Caco-2 (cell line): ENCODE data around the gene SUMO3. TPM values are rescaled to one million over a fixed set of nuclear protein-coding genes. Genes with fewer than 3 reads are reported as not detected.

Experiments
- BruUV-seq: library from RNA; stranded (reverse); fragments of 400-500 nt; replicated peaks from 2 replicates; lab custom pipeline; 2021; lab: Mats Ljungman, UMichigan
- CTCF ChIA-PET: fragments of 300-600 bp; sonication (Branson Sonifier 250); formaldehyde crosslinking; loops from one replicate; lab custom pipeline; 2022; ENCODE audit warnings: antibody characterized with exemption; lab: Charles Lee
- POLR2A ChIA-PET: fragments of 300-600 bp; sonication (Branson Sonifier 250); formaldehyde crosslinking; loops from one replicate; lab custom pipeline; 2022; ENCODE audit warnings: antibody characterized with exemption; lab: Charles Lee
- DNase-seq, 2 experiments: peaks; one replicate each; pipeline versions ENCODE4 v3.0.0 to v3.0.0-alpha.2; 2020 to 2022
- H3K27me3 ChIP-seq: replicated peaks from 2 replicates; pipeline ENCODE4 v1.6.0; 2011; ENCODE audit warnings: low read length; ENCODE audit not compliant: control insufficient read depth, insufficient read depth
- H3K36me3 ChIP-seq: 2 replicates; pipeline ENCODE4 v1.5.1; 2011; ENCODE audit warnings: low read length; ENCODE audit not compliant: control insufficient read depth, insufficient read depth
- H3K4me1 ChIP-seq: fragments of 250-450 bp; sonication (Bioruptor Pico); 2 replicates; pipeline ENCODE4 v1.5.1; 2020; ENCODE audit warnings: mild to moderate bottlenecking
- H3K4me3 ChIP-seq: 2 replicates; pipeline ENCODE4 v1.5.1; 2011; ENCODE audit warnings: low read depth, mild to moderate bottlenecking, control low read depth, low read length
- H3K9me3 ChIP-seq: fragments of 250-450 bp; sonication (Bioruptor Pico); 2 replicates; pipeline ENCODE4 v1.5.1; 2020; ENCODE audit warnings: mild to moderate bottlenecking, moderate library complexity
- H3K27ac Mint-ChIP-seq: one replicate; pipeline ENCODE4 v1.8.0; 2022; ENCODE audit warnings: mixed read lengths; ENCODE audit not compliant: unreplicated experiment
- H3K27me3 Mint-ChIP-seq: one replicate; pipeline ENCODE4 v1.8.0; 2022; ENCODE audit warnings: mixed read lengths; ENCODE audit not compliant: insufficient read depth, unreplicated experiment
- H3K36me3 Mint-ChIP-seq: one replicate; pipeline ENCODE4 v1.8.0; 2022; ENCODE audit warnings: mild to moderate bottlenecking, mixed read lengths; ENCODE audit not compliant: insufficient read depth, unreplicated experiment
- H3K4me1 Mint-ChIP-seq: one replicate; pipeline ENCODE4 v1.8.0; 2022; ENCODE audit warnings: low read depth, mixed read lengths; ENCODE audit not compliant: unreplicated experiment
- H3K4me3 Mint-ChIP-seq: one replicate; pipeline ENCODE4 v1.8.0; 2022; ENCODE audit warnings: mild to moderate bottlenecking, moderate library complexity, mixed read lengths; ENCODE audit not compliant: unreplicated experiment
- H3K9me3 Mint-ChIP-seq: one replicate; pipeline ENCODE4 v1.8.0; 2022; ENCODE audit warnings: mixed read lengths; ENCODE audit not compliant: unreplicated experiment
- intact Hi-C: fragments of 100-400 bp; cut with micrococcal nuclease; formaldehyde crosslinking; loops from one replicate; pipeline ENCODE4 v1.10.0; 2022; ENCODE audit not compliant: unreplicated experiment
- total RNA-seq: library from RNA; stranded (reverse); gene quantifications from 2 replicates; pipeline ENCODE4 v1.2.3, GENCODE V29; 2022
- TF ChIP-seq, protein P1 (sequence below), 2 experiments: fragments of 200-600 bp in 1 of 2; IDR thresholded peaks; 1 replicate in 1 of 2; 2 replicates in 1 of 2; pipeline versions ENCODE4 v1.5.1 to v1.8.0; 2011 to 2022; ENCODE audit warnings: antibody characterized with exemption in 1 of 2, control low read depth in 1 of 2, inconsistent platforms in 1 of 2, low read depth in 1 of 2, low read length in 1 of 2, mild to moderate bottlenecking in 1 of 2, moderate library complexity in 1 of 2; ENCODE audit not compliant: insufficient read depth in 1 of 2, severe bottlenecking in 1 of 2, unreplicated experiment in 1 of 2

SUMO3 gene
- total RNA-seq, 1 experiment from 2014 or later = 118 TPM

DNA sequence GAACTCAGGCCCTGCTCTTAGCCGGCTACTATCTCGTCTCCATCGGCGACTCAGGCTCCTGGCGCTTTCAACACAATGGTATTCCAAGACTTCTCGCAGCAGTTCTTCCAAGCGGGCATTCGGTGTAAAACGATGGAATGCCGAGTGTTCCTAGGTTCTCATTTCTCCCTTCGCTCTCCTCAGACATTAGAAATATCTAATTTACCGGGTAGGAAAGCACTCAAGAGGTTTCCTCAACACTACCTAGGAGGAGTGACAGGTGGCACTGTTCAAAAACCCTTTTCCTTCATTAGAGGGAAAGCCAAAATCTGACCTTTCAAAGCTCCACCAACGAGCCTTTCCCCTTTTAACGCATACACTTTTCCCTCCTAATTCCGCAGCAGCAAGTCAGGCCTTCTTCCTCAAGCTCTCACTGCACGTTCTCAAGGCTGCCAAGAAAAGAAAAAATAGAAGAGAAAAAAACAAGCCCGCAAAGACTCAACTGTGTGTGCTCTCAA is 16.8 kb downstream of the SUMO3 start:
- DNase-seq = peak in 1 of 2 experiments; percentile 34
- H3K4me1 Mint-ChIP-seq = peaks cover 14% of the 10 kb centered on the region
- no peaks in the 10 kb centered on the region for H3K27me3 Mint-ChIP-seq
- H3K4me1 ChIP-seq = peaks cover 22% of the 10 kb centered on the region
- H3K9me3 ChIP-seq = no peaks in the 10 kb centered on the region
- H3K27ac Mint-ChIP-seq = peak overlapping the region; percentile 77
- no peaks in the 10 kb centered on the region for H3K27me3 ChIP-seq
- ChIA-PET CTCF (interaction anchor here (0.5 to 1.6 kb wide), 8 partner anchors 8 to 1331 kb away, joined by 3 to 13 read pairs (median 3); partner anchors contain the start of gene PTTG1IP), POLR2A (interaction anchor here (1.0 to 4.5 kb wide), 4 partner anchors 17 to 462 kb away, joined by 3 to 24 read pairs (median 9); partner anchors contain the start of genes CFAP410, PTTG1IP and SUMO3)
- H3K9me3 Mint-ChIP-seq = no peaks in the 10 kb centered on the region
- BruUV-seq = no TSS peak
- H3K4me3 Mint-ChIP-seq = peak overlapping the region; percentile 84
- TF ChIP-seq, protein P1, sequence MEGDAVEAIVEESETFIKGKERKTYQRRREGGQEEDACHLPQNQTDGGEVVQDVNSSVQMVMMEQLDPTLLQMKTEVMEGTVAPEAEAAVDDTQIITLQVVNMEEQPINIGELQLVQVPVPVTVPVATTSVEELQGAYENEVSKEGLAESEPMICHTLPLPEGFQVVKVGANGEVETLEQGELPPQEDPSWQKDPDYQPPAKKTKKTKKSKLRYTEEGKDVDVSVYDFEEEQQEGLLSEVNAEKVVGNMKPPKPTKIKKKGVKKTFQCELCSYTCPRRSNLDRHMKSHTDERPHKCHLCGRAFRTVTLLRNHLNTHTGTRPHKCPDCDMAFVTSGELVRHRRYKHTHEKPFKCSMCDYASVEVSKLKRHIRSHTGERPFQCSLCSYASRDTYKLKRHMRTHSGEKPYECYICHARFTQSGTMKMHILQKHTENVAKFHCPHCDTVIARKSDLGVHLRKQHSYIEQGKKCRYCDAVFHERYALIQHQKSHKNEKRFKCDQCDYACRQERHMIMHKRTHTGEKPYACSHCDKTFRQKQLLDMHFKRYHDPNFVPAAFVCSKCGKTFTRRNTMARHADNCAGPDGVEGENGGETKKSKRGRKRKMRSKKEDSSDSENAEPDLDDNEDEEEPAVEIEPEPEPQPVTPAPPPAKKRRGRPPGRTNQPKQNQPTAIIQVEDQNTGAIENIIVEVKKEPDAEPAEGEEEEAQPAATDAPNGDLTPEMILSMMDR (IDR thresholded peaks at IDR 0.05; ENCODE audit: insufficient read depth in 1 of 2, low read depth in 1 of 2, low read length in 1 of 2, severe bottlenecking in 1 of 2, unreplicated experiment in 1 of 2) = peak; percentile 38 to 54
- intact Hi-C loops = loop anchor here (1.0 kb wide), 1 partner anchor 74 kb away; no protein-coding TSS in a partner anchor
- peak overlapping the region; percentile 72 for H3K4me3 ChIP-seq
- peaks cover 1% of the 10 kb centered on the region; the same call in 1 of the 2 replicates for H3K36me3 ChIP-seq
- H3K36me3 Mint-ChIP-seq = peaks cover 87% of the 10 kb centered on the region

DNA sequence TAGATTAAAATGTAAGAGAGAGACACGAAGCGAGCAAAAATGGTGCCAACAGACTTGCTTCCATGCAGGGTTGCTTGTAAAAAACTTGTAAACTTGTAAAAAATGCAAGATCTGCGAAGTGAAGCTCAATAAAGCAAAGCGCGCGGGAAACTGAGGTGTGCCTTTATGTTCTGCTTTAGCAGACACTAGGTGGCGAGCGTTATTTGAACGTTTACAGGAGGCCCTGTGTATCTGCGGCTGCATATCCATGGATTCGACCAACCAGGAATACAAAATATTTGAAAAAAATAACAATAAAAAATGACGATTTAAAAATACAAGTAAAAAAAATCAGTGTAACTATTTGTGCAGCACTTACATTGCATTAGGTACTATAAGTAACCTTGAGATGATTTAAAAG is 17.8 kb downstream of the SUMO3 start:
- intact Hi-C loops = loop anchor here (1.0 kb wide), 1 partner anchor 75 kb away; no protein-coding TSS in a partner anchor
- Histone ChIP-seq H3K9me3 (no peaks in the 10 kb centered on the region), H3K4me3 (peak overlapping the region; percentile 72; the same call in 1 of the 2 replicates), H3K36me3 (no peaks in the 10 kb centered on the region; the same call in 1 of the 2 replicates), H3K4me1 (peaks cover 22% of the 10 kb centered on the region), H3K27me3 (no peaks in the 10 kb centered on the region)
- H3K36me3 Mint-ChIP-seq = peaks cover 83% of the 10 kb centered on the region
- H3K4me3 Mint-ChIP-seq = peak overlapping the region; percentile 84
- no TSS peak for BruUV-seq
- ChIA-PET CTCF (interaction anchor here (0.9 kb wide), 1 partner anchor 132 kb away, joined by 5 read pairs; no protein-coding TSS in a partner anchor), POLR2A (interaction anchor here (4.5 kb wide), 1 partner anchor 74 kb away, joined by 24 read pairs; the partner anchor contains the start of gene PTTG1IP)
- no peak overlapping the region for H3K27ac Mint-ChIP-seq
- no peaks in the 10 kb centered on the region for H3K27me3 Mint-ChIP-seq
- DNase-seq = peak in 1 of 2 experiments; percentile 38
- TF ChIP-seq, protein P1 (IDR thresholded peaks at IDR 0.05; ENCODE audit: insufficient read depth in 1 of 2, low read depth in 1 of 2, low read length in 1 of 2, severe bottlenecking in 1 of 2, unreplicated experiment in 1 of 2) = peak; percentile 29 to 57
- H3K4me1 Mint-ChIP-seq = peaks cover 14% of the 10 kb centered on the region
- no peaks in the 10 kb centered on the region for H3K9me3 Mint-ChIP-seq

DNA sequence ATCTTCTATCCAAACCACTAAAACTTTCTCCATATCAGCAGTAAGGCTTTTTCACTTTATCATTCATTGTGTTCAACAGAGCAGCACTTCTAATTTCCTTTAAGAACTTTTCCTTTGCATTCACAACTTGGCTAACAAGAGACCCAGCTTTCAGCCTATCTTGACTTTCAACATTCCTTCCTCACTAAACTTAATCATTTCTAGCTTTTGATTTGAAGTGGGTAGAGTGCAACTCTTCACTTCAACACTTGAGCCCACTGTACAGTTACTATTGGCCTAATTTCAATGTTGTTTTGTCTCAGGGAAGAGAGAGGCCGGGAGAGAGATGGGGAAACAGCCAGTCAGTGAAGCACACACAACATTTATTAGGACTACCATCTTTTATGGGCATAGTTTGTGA is 18.2 kb downstream of the SUMO3 start:
- DNase-seq = no peak
- intact Hi-C loops = loop anchor here (1.0 to 10.0 kb wide), 2 partner anchors 76 to 285 kb away; no protein-coding TSS in a partner anchor
- H3K4me1 Mint-ChIP-seq = peaks cover 14% of the 10 kb centered on the region
- H3K4me3 ChIP-seq = no peak overlapping the region
- ChIA-PET CTCF (interaction anchor here (0.6 to 0.9 kb wide), 2 partner anchors 77 to 133 kb away, joined by 3 to 5 read pairs; no protein-coding TSS in a partner anchor), POLR2A (interaction anchor here (4.5 kb wide), 1 partner anchor 74 kb away, joined by 24 read pairs; the partner anchor contains the start of gene PTTG1IP)
- H3K36me3 Mint-ChIP-seq = peaks cover 79% of the 10 kb centered on the region
- peaks cover 22% of the 10 kb centered on the region for H3K4me1 ChIP-seq
- TF ChIP-seq, protein P1 (IDR thresholded peaks at IDR 0.05; ENCODE audit: insufficient read depth in 1 of 2, low read depth in 1 of 2, low read length in 1 of 2, severe bottlenecking in 1 of 2, unreplicated experiment in 1 of 2) = no peak
- BruUV-seq = no TSS peak
- H3K27ac Mint-ChIP-seq = no peak overlapping the region
- no peaks in the 10 kb centered on the region for H3K27me3 ChIP-seq
- H3K4me3 Mint-ChIP-seq = peak overlapping the region; percentile 84
- no peaks in the 10 kb centered on the region for H3K27me3 Mint-ChIP-seq
- no peaks in the 10 kb centered on the region; the same call in 1 of the 2 replicates for H3K36me3 ChIP-seq
- no peaks in the 10 kb centered on the region for H3K9me3 ChIP-seq
- no peaks in the 10 kb centered on the region for H3K9me3 Mint-ChIP-seq
